H1 (cell line): ENCODE data around the gene WNT3A. TPM values are rescaled to one million over a fixed set of nuclear protein-coding genes. Genes with fewer than 3 reads are reported as not detected.

Experiments used
- CTCF ChIA-PET: fragments of 300-600 bp; sonication (Branson Sonifier 250); formaldehyde crosslinking; loops from one replicate; lab custom pipeline; 2021; ENCODE audit not compliant: partially characterized antibody; lab: Charles Lee
- POLR2A ChIA-PET: fragments of 300-600 bp; sonication (Branson Sonifier 250); formaldehyde crosslinking; loops from one replicate; lab custom pipeline; 2021; ENCODE audit warnings: inconsistent platforms; ENCODE audit not compliant: partially characterized antibody; lab: Charles Lee
- DNase-seq, 2 experiments: peaks; one replicate each; pipeline versions ENCODE4 v3.0.0 to v3.0.0-alpha.2; 2010 to 2022; ENCODE audit warnings: low spot score in 2 of 2, low read depth in 1 of 2, mixed read lengths in 1 of 2
- FAIRE-seq: peaks from 2 replicates; lab custom pipeline; 2011; peaks lifted over from hg19 to GRCh38; lab: Jason Lieb, UNC
- H2AFZ ChIP-seq: 2 replicates; pipeline ENCODE4 v1.8.1; 2012; ENCODE audit warnings: low read length, inconsistent platforms
- H2AK5ac ChIP-seq: 2 replicates; pipeline ENCODE4 v1.6.1; 2013; ENCODE audit warnings: low read depth, low read length
- H2BK120ac ChIP-seq: replicated peaks from 2 replicates; pipeline ENCODE3; 2013; ENCODE audit warnings: low read depth, low read length, inconsistent platforms
- H2BK12ac ChIP-seq: 2 replicates; pipeline ENCODE4 v1.6.1; 2013; ENCODE audit warnings: low read depth, low read length
- H2BK15ac ChIP-seq: 2 replicates; pipeline ENCODE4 v1.6.1; 2013; ENCODE audit warnings: low read length
- H2BK20ac ChIP-seq: 2 replicates; pipeline ENCODE4 v1.6.1; 2013; ENCODE audit warnings: low read length
- H2BK5ac ChIP-seq: 2 replicates; pipeline ENCODE4 v1.6.1; 2013; ENCODE audit warnings: low read depth, low read length
- H3K14ac ChIP-seq: 2 replicates; pipeline ENCODE4 v1.6.1; 2013; ENCODE audit warnings: inconsistent platforms; ENCODE audit not compliant: insufficient read length
- H3K18ac ChIP-seq: 2 replicates; pipeline ENCODE4 v1.6.1; 2013; ENCODE audit warnings: low read length; ENCODE audit errors: extremely low read depth
- H3K23ac ChIP-seq: 2 replicates; pipeline ENCODE4 v1.6.1; 2013; ENCODE audit warnings: inconsistent platforms; ENCODE audit not compliant: insufficient read length
- H3K23me2 ChIP-seq: 2 replicates; pipeline ENCODE4 v1.6.1; 2013; ENCODE audit warnings: low read depth, low read length
- H3K27ac ChIP-seq: 2 replicates; pipeline ENCODE4 v1.6.1; 2011; ENCODE audit warnings: low read depth, low read length, inconsistent platforms
- H3K27me3 ChIP-seq, 4 experiments: replicated peaks in 1 of 4; 1 replicate in 1 of 4; 2 replicates in 3 of 4; pipeline versions ENCODE4 v1.6.1 to v1.8.1; 2011 to 2013; ENCODE audit warnings: low read length in 3 of 4, mild to moderate bottlenecking in 3 of 4, inconsistent platforms in 2 of 4, mixed read lengths in 2 of 4, moderate library complexity in 1 of 4; ENCODE audit not compliant: control insufficient read depth in 3 of 4, insufficient read depth in 3 of 4; ENCODE audit errors: extremely low read depth in 1 of 4
- H3K36me3 ChIP-seq, 4 experiments: 2 replicates each; pipeline versions ENCODE4 v1.6.1 to v1.8.1; 2011 to 2013; ENCODE audit warnings: mild to moderate bottlenecking in 4 of 4, low read length in 3 of 4, moderate library complexity in 2 of 4, control low read depth in 1 of 4, inconsistent platforms in 1 of 4; ENCODE audit not compliant: insufficient read depth in 4 of 4, control insufficient read depth in 2 of 4
- H3K4ac ChIP-seq: replicated peaks from 2 replicates; pipeline ENCODE3; 2013; ENCODE audit warnings: low read length, low read depth, mixed read lengths, inconsistent platforms; ENCODE audit not compliant: insufficient read length
- H3K4me1 ChIP-seq, 4 experiments: replicated peaks in 1 of 4; 1 replicate in 1 of 4; 2 replicates in 3 of 4; pipeline versions ENCODE4 v1.6.1 to v1.8.1; 2011 to 2013; ENCODE audit warnings: low read length in 3 of 4, inconsistent platforms in 2 of 4, mixed read lengths in 1 of 4; ENCODE audit not compliant: insufficient read depth in 4 of 4, control insufficient read depth in 3 of 4
- H3K4me2 ChIP-seq, 2 experiments: 2 replicates each; pipeline versions ENCODE4 v1.6.1 to v1.8.1; 2011 to 2013; ENCODE audit warnings: low read depth in 2 of 2, low read length in 2 of 2, control low read depth in 1 of 2, inconsistent platforms in 1 of 2, mild to moderate bottlenecking in 1 of 2; ENCODE audit not compliant: insufficient read depth in 1 of 2
- H3K4me3 ChIP-seq, 4 experiments: fragments of 200-600, 300-600 bp in 1 of 4; sonication (generic), shearing (Covaris generic), sonication (Bioruptor Twin) in 1 of 4; 2 replicates each; pipeline versions ENCODE4 v1.5.1 to v1.8.1; 2011 to 2016; ENCODE audit warnings: low read length in 4 of 4, low read depth in 3 of 4, control low read depth in 2 of 4, inconsistent platforms in 2 of 4, mild to moderate bottlenecking in 2 of 4, mixed read lengths in 1 of 4, moderate library complexity in 1 of 4; ENCODE audit not compliant: insufficient read depth in 2 of 4; ENCODE audit errors: extremely low read depth in 1 of 4
- H3K56ac ChIP-seq: replicated peaks from 2 replicates; pipeline ENCODE3; 2013; ENCODE audit warnings: low read depth, mild to moderate bottlenecking, mixed read lengths, low read length, inconsistent platforms; ENCODE audit not compliant: insufficient read length
- H3K79me1 ChIP-seq: 2 replicates; pipeline ENCODE4 v1.6.1; 2013; ENCODE audit warnings: low read depth, low read length, control low read depth
- H3K79me2 ChIP-seq, 2 experiments: 2 replicates each; pipeline versions ENCODE4 v1.6.1 to v1.8.1; 2012 to 2013; ENCODE audit warnings: low read length in 2 of 2, mild to moderate bottlenecking in 2 of 2, inconsistent platforms in 1 of 2; ENCODE audit not compliant: insufficient read depth in 2 of 2, control insufficient read depth in 1 of 2
- H3K9ac ChIP-seq, 4 experiments: replicated peaks in 1 of 4; 1 replicate in 1 of 4; 2 replicates in 3 of 4; pipeline versions ENCODE4 v1.6.1 to v1.8.1; 2011 to 2013; ENCODE audit warnings: low read depth in 3 of 4, low read length in 3 of 4, control low read depth in 2 of 4, mild to moderate bottlenecking in 2 of 4, moderate library complexity in 2 of 4, inconsistent platforms in 1 of 4; ENCODE audit errors: extremely low read depth in 1 of 4
- H3K9me3 ChIP-seq, 2 experiments: 2 replicates each; pipeline versions ENCODE4 v1.6.1 to v1.8.1; 2012 to 2013; ENCODE audit warnings: mild to moderate bottlenecking in 2 of 2, moderate library complexity in 2 of 2, control low read depth in 1 of 2, inconsistent platforms in 1 of 2, low read depth in 1 of 2, low read length in 1 of 2, mixed read lengths in 1 of 2; ENCODE audit not compliant: insufficient read depth in 2 of 2
- H4K20me1 ChIP-seq, 2 experiments: replicated peaks in 1 of 2; 2 replicates each; pipeline versions ENCODE3 to v1.8.1; 2011 to 2013; ENCODE audit warnings: inconsistent platforms in 2 of 2, low read length in 2 of 2, mild to moderate bottlenecking in 1 of 2; ENCODE audit not compliant: insufficient read depth in 2 of 2, control insufficient read depth in 1 of 2
- H4K5ac ChIP-seq: 2 replicates; pipeline ENCODE4 v1.6.1; 2013; ENCODE audit warnings: low read length, low read depth, mixed read lengths, inconsistent platforms; ENCODE audit not compliant: insufficient read length
- H4K8ac ChIP-seq: 2 replicates; pipeline ENCODE4 v1.8.0; 2013; ENCODE audit warnings: mild to moderate bottlenecking, moderate library complexity, low read length, inconsistent platforms; ENCODE audit not compliant: insufficient read depth; ENCODE audit errors: extremely low read depth
- H4K91ac ChIP-seq: replicated peaks from 2 replicates; pipeline ENCODE3; 2013; ENCODE audit warnings: low read length, mixed read lengths, inconsistent platforms; ENCODE audit not compliant: insufficient read length
- BCL11A ChIP-seq, 2 experiments: IDR thresholded peaks; one replicate each; pipeline ENCODE4 v1.6.1; 2011; ENCODE audit warnings: low read depth in 2 of 2, low read length in 2 of 2, mild to moderate bottlenecking in 2 of 2
- EP300 ChIP-seq, 2 experiments: IDR thresholded peaks; 1 replicate in 1 of 2; 2 replicates in 1 of 2; pipeline ENCODE4 v1.6.1; 2011 to 2012; ENCODE audit warnings: low read depth in 2 of 2, low read length in 2 of 2, mild to moderate bottlenecking in 2 of 2, borderline replicate concordance in 1 of 2, inconsistent platforms in 1 of 2, moderate library complexity in 1 of 2
- EZH2 ChIP-seq: fragments of 200-600 bp; sonication (generic); IDR thresholded peaks from 2 replicates; pipeline ENCODE4 v1.7.1; 2012; ENCODE audit warnings: low read depth, mild to moderate bottlenecking, moderate library complexity, low read length, inconsistent platforms; ENCODE audit not compliant: severe bottlenecking
- FOSL1 ChIP-seq: IDR thresholded peaks from 2 replicates; pipeline ENCODE4 v1.6.1; 2011; ENCODE audit warnings: mild to moderate bottlenecking, low read depth, low read length, moderate library complexity; ENCODE audit not compliant: insufficient read depth
- GABPA ChIP-seq: IDR thresholded peaks from 2 replicates; pipeline ENCODE4 v1.6.1; 2011; ENCODE audit warnings: mild to moderate bottlenecking, low read length, moderate library complexity, borderline replicate concordance; ENCODE audit not compliant: insufficient read depth
- HDAC6 ChIP-seq: IDR thresholded peaks from one replicate; pipeline ENCODE4 v1.7.1; 2012; ENCODE audit warnings: low read depth, mild to moderate bottlenecking, inconsistent platforms, low read length, moderate library complexity
- JUN ChIP-seq: IDR thresholded peaks from 2 replicates; pipeline ENCODE4 v1.6.1; 2011; ENCODE audit warnings: low read depth, mild to moderate bottlenecking, improper control_type of control experiment, low read length
- KDM5A ChIP-seq: fragments of 200-600 bp; IDR thresholded peaks from 2 replicates; pipeline ENCODE4 v1.7.1; 2012; ENCODE audit warnings: mild to moderate bottlenecking, low read length, inconsistent platforms, mixed read lengths
- RBBP5 ChIP-seq: IDR thresholded peaks from 2 replicates; pipeline ENCODE4 v1.7.1; 2012; ENCODE audit warnings: low read depth, mild to moderate bottlenecking, inconsistent platforms, low read length, moderate library complexity, borderline replicate concordance
- TBP ChIP-seq: IDR thresholded peaks from 2 replicates; pipeline ENCODE4 v1.6.1; 2011; ENCODE audit warnings: low read depth, low read length, improper control_type of control experiment
- TEAD4 ChIP-seq: IDR thresholded peaks from 2 replicates; pipeline ENCODE4 v1.6.1; 2012; ENCODE audit warnings: low read depth, low read length, inconsistent platforms, mixed read lengths
- USF2 ChIP-seq: IDR thresholded peaks from 2 replicates; pipeline ENCODE4 v1.6.1; 2011; ENCODE audit warnings: low read length, improper control_type of control experiment
- YY1 ChIP-seq: IDR thresholded peaks from 2 replicates; pipeline ENCODE4 v1.6.1; 2011; ENCODE audit warnings: low read depth, mild to moderate bottlenecking, low read length
- WGBS, 2 experiments: shearing (Covaris generic) in 1 of 2; methylation state at CpG; one replicate each; pipeline versions ENCODE4 v1.1.6 to v1.1.7; 2013 to 2015; ENCODE audit warnings: low lambda C conversion rate in 2 of 2, mixed read lengths in 2 of 2, inconsistent platforms in 1 of 2, low coverage in 1 of 2, missing lambda C conversion rate in 1 of 2; ENCODE audit not compliant: insufficient replicate concordance in 2 of 2, insufficient coverage in 1 of 2, insufficient read length in 1 of 2; ENCODE audit errors: extremely low coverage in 1 of 2, missing lambda C conversion rate in 1 of 2; 5-methylcytosine and 5-hydroxymethylcytosine counted together
- polyA plus RNA-seq, 7 experiments: library from polyadenylated mRNA; depleted of rRNA in 3 of 7; stranded (reverse) in 5 of 7; unstranded in 2 of 7; fragments of >200 nt in 5 of 7; fragments of 200-250 nt in 2 of 7; gene quantifications; 1 replicate in 5 of 7; 2 replicates in 1 of 7; 4 replicates in 1 of 7; pipeline versions ENCODE4 v1.2.1 to v1.2.3, GENCODE V29; 2011 to 2013; ENCODE audit warnings: missing spikeins in 2 of 7, mixed read lengths in 2 of 7
- total RNA-seq: library from RNA; stranded (reverse); fragmentation: NEBNext Ultra II Directional; extraction: Animal tissue kit (Norgen Biotek cat#: 25700); gene quantifications from 2 replicates; pipeline ENCODE4 v1.2.1, GENCODE V29; 2021

Gene WNT3A
- total and polyA plus RNA-seq, 2 of the 8 experiments (the other 6 are each of a cell fraction or from before 2014, with no cell fraction given): 0.08 to 0.19 TPM

- H3K36me3 ChIP-seq: no peaks in the 10 kb centered on the region
- no peak overlapping the region for H3K27ac ChIP-seq
- H2BK20ac ChIP-seq: no peak overlapping the region
- no peak overlapping the region for H3K4me3 ChIP-seq
- H3K27me3 ChIP-seq: peaks cover 2 to 34% (median 18%) of the 10 kb centered on the region in 4 experiments
- DNase-seq: peak in 1 of 2 experiments; percentile 33
- H2AK5ac ChIP-seq: no peak overlapping the region
- no peaks in the 10 kb centered on the region for H3K79me1 ChIP-seq
- no peak overlapping the region for H3K9ac ChIP-seq
- no peak overlapping the region for H2BK5ac ChIP-seq
- peaks cover 0 to 11% (median 3%) of the 10 kb centered on the region in 4 experiments; a peak in 4 of 7 replicates for H3K4me1 ChIP-seq
- peaks cover 22% of the 10 kb centered on the region for H3K23me2 ChIP-seq
- CTCF ChIA-PET: interaction anchor here (0.9 to 2.2 kb wide), 6 partner anchors 16 to 45 kb away, joined by 3 to 9 read pairs (median 4); no protein-coding TSS in a partner anchor
- H3K4ac ChIP-seq: no peak overlapping the region
- H3K14ac ChIP-seq: no peak overlapping the region
- H3K9me3 ChIP-seq: no peaks in the 10 kb centered on the region
- no peak overlapping the region for H3K23ac ChIP-seq
- H2AFZ ChIP-seq: no peak overlapping the region
- no peak overlapping the region for H3K4me2 ChIP-seq
- no peak overlapping the region for H3K18ac ChIP-seq
- FAIRE-seq: no peak
- no peak overlapping the region for H3K56ac ChIP-seq
- H4K91ac ChIP-seq: peak overlapping the region; percentile 66
- no peaks in the 10 kb centered on the region for H3K79me2 ChIP-seq
- peaks cover 2 to 14% of the 10 kb centered on the region in 2 experiments for H4K20me1 ChIP-seq
- 88% methylated on average over 3 of the region's 3 CpGs; no CpG with 5 or more reads in 1 of the 2 experiments for WGBS, 2 experiments
- no peak overlapping the region for H4K5ac ChIP-seq
- H2BK12ac ChIP-seq: no peak overlapping the region
- POLR2A ChIA-PET: interaction anchor here (1.2 kb wide), 1 partner anchor 15 kb away, joined by 4 read pairs; no protein-coding TSS in a partner anchor
- 0 out of 2 replicates have a peak overlapping the region, but pooled peaks have one; percentile 29 for H2BK15ac ChIP-seq
- no peak overlapping the region for H4K8ac ChIP-seq
- H2BK120ac ChIP-seq: no peak overlapping the region
- TF ChIP-seq JUN: no peak
- TF ChIP-seq GABPA: no peak
- no peak for TF ChIP-seq TEAD4
- no peak for TF ChIP-seq HDAC6
- no peak for TF ChIP-seq EP300 (IDR thresholded peaks at IDR 0.05; ENCODE audit: borderline replicate concordance in 1 of 2, low read depth in 2 of 2, low read length in 2 of 2)
- TF ChIP-seq RBBP5: no peak
- no peak for TF ChIP-seq TBP
- no peak for TF ChIP-seq KDM5A
- no peak for TF ChIP-seq EZH2
- no peak for TF ChIP-seq USF2
- TF ChIP-seq YY1: no peak
- TF ChIP-seq FOSL1: no peak
- no peak for TF ChIP-seq BCL11A (IDR thresholded peaks at IDR 0.05; ENCODE audit: low read depth in 2 of 2, low read length in 2 of 2)
Measured at GRCh38 chr1:228044961-228045360, 38.2 kb downstream of the WNT3A start.
